Skeletal muscle satellite cell (primary cell): Measurements from ENCODE around the gene IL17REL.

Experiments used
- H3K27me3 ChIP-seq: 2 replicates; pipeline ENCODE4 v1.7.0; 2013; ENCODE audit warnings: low read length; ENCODE audit not compliant: control insufficient read depth, insufficient read depth
- H3K36me3 ChIP-seq: 2 replicates; pipeline ENCODE4 v1.7.0; 2013; ENCODE audit warnings: mild to moderate bottlenecking, control low read depth, low read length; ENCODE audit not compliant: insufficient read depth
- H3K4me1 ChIP-seq: 2 replicates; pipeline ENCODE4 v1.7.0; 2013; ENCODE audit warnings: low read length; ENCODE audit not compliant: control insufficient read depth, insufficient read depth
- H3K4me2 ChIP-seq: 2 replicates; pipeline ENCODE4 v1.7.0; 2013; ENCODE audit warnings: mild to moderate bottlenecking, low read length
- H3K4me3 ChIP-seq: 2 replicates; pipeline ENCODE4 v1.7.0; 2013; ENCODE audit warnings: low read length
- H3K9ac ChIP-seq: 2 replicates; pipeline ENCODE4 v1.7.0; 2013; ENCODE audit warnings: mild to moderate bottlenecking, low read depth, low read length, moderate library complexity
- H3K9me3 ChIP-seq: replicated peaks from 2 replicates; pipeline ENCODE4 v1.7.0; 2013; ENCODE audit warnings: mild to moderate bottlenecking, control low read depth, low read length

Gene IL17REL

GRCh38 chr22:49958366-49958921, 54.1 kb downstream of the IL17REL start:
- H3K9ac ChIP-seq: no peak overlapping the region
- H3K4me1 ChIP-seq: peaks cover 23% of the 10 kb centered on the region
- no peak overlapping the region for H3K4me3 ChIP-seq
- no peaks in the 10 kb centered on the region for H3K9me3 ChIP-seq
- no peaks in the 10 kb centered on the region for H3K27me3 ChIP-seq
- peaks cover 13% of the 10 kb centered on the region for H3K36me3 ChIP-seq
- no peak overlapping the region for H3K4me2 ChIP-seq

DNA sequence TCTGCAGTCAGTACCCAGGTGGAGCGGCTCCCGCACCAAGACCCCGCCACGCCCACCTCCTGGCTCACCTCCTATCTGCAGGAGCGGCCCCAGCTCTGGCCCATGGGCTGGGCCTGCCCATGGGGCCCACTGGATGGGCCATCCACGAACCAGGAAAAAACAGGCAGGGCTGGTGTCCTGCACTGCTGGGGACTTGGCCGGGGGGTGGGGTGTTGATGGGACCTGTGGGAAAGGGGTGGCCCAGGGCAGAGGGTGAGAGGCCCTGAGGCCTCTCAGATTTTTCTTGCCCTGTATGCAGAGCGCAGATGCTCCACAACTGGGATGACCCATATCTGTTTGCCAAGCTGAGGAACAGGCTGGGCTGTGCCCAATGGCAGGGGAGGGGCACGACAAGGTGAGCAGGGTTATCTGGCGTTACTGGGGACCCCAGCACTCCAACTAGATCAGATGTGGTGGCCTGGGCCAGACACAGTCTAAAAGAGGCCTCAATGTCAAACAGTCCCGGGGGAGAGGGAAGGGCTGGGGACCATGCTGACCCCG, 54.7 kb downstream of the IL17REL start:
- no peak overlapping the region for H3K4me2 ChIP-seq
- H3K9ac ChIP-seq: no peak overlapping the region
- H3K4me3 ChIP-seq: no peak overlapping the region
- H3K27me3 ChIP-seq: no peaks in the 10 kb centered on the region
- H3K36me3 ChIP-seq: peaks cover 8% of the 10 kb centered on the region
- no peaks in the 10 kb centered on the region for H3K9me3 ChIP-seq
- peaks cover 19% of the 10 kb centered on the region for H3K4me1 ChIP-seq

GRCh38 chr22:49956914-49957825, 55.4 kb downstream of the IL17REL start:
- Histone ChIP-seq H3K27me3 (no peaks in the 10 kb centered on the region), H3K4me1 (peaks cover 21% of the 10 kb centered on the region), H3K4me3 (no peak overlapping the region), H3K9me3 (no peaks in the 10 kb centered on the region), H3K36me3 (peaks cover 3% of the 10 kb centered on the region), H3K4me2 (no peak overlapping the region), H3K9ac (no peak overlapping the region)

- Histone ChIP-seq H3K4me3 (no peak overlapping the region), H3K27me3 (no peaks in the 10 kb centered on the region)
Measured at GRCh38 chr22:49956418-49956770, 56.2 kb downstream of the IL17REL start.

GRCh38 chr22:49955581-49956417, 56.8 kb downstream of the IL17REL start:
- H3K9me3 ChIP-seq: no peaks in the 10 kb centered on the region
- no peak overlapping the region for H3K9ac ChIP-seq
- H3K4me3 ChIP-seq: no peak overlapping the region
- H3K4me1 ChIP-seq: peaks cover 27% of the 10 kb centered on the region
- no peaks in the 10 kb centered on the region for H3K27me3 ChIP-seq
- H3K36me3 ChIP-seq: no peaks in the 10 kb centered on the region
- no peak overlapping the region for H3K4me2 ChIP-seq

More at GRCh38 chr22:49956418-49956770, 56.2 kb downstream of the IL17REL start:
- peaks cover 27% of the 10 kb centered on the region for H3K4me1 ChIP-seq
- no peaks in the 10 kb centered on the region for H3K9me3 ChIP-seq
- H3K4me2 ChIP-seq: no peak overlapping the region
- no peak overlapping the region for H3K9ac ChIP-seq
- no peaks in the 10 kb centered on the region for H3K36me3 ChIP-seq

DNA sequence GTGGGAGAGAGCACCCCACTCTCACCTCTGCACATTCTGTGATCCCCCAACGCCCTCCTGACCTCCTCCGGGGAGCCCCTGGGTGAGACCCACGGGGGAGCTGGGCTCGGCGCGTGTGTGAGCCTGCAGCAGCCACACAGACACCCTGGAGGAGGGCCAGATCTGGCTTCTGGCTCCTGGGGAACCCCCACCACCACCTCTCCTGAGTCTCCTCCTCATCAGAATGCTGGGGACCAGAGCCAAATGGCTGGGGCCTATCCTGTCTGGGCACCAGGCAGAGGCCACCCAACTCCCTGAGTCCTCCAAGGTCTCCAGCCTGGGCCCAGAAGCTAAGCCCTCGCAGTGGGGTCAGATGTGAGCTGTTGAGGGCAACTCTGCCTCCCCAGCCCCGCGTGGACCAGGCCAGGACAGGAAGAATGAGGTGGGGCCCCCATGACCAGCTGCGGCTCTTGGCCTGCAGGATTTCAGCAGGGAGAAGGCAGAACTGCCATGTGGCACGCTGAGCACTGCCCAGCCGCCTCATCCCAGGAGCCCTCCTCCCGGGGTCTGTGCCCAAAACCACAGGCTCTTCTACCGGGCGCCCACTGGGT, 57.5 kb downstream of the IL17REL start:
- no peak overlapping the region for H3K9ac ChIP-seq

DNA sequence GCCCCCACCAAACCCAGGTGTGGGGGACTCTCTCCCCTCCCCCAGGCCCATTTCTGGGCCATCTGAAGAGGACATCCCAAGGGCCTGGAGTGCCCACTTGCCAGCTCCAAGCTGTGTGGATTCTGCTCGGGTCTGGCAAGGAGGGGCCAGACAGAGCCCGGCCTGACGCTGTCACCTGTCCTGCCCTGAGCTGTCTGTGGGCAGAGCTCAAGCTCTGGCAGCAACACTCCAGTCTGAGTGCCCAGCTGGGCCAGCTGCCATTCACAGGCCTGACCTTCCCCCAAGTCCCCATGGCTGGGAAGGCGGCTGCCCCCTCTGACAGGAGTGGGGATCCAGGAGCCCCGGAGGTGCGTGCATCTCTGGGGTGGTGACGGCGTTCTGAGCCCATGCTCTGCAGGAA, 58.2 kb downstream of the IL17REL start:
- Histone ChIP-seq H3K9me3 (no peaks in the 10 kb centered on the region), H3K4me1 (peaks cover 19% of the 10 kb centered on the region), H3K27me3 (no peaks in the 10 kb centered on the region), H3K4me3 (no peak overlapping the region), H3K9ac (no peak overlapping the region), H3K4me2 (no peak overlapping the region), H3K36me3 (no peaks in the 10 kb centered on the region)

More for the DNA sequence above, 57.5 kb downstream of the IL17REL start:
- H3K27me3 ChIP-seq: no peaks in the 10 kb centered on the region
- peaks cover 26% of the 10 kb centered on the region for H3K4me1 ChIP-seq
- H3K36me3 ChIP-seq: no peaks in the 10 kb centered on the region
- H3K4me3 ChIP-seq: no peak overlapping the region
- no peak overlapping the region for H3K4me2 ChIP-seq
- no peaks in the 10 kb centered on the region for H3K9me3 ChIP-seq

GRCh38 chr22:49953680-49954344, 58.8 kb downstream of the IL17REL start:
- no peaks in the 10 kb centered on the region for H3K9me3 ChIP-seq
- no peak overlapping the region for H3K4me2 ChIP-seq
- H3K9ac ChIP-seq: no peak overlapping the region
- no peak overlapping the region for H3K4me3 ChIP-seq
- H3K27me3 ChIP-seq: no peaks in the 10 kb centered on the region
- no peaks in the 10 kb centered on the region for H3K36me3 ChIP-seq
- peaks cover 18% of the 10 kb centered on the region for H3K4me1 ChIP-seq

DNA sequence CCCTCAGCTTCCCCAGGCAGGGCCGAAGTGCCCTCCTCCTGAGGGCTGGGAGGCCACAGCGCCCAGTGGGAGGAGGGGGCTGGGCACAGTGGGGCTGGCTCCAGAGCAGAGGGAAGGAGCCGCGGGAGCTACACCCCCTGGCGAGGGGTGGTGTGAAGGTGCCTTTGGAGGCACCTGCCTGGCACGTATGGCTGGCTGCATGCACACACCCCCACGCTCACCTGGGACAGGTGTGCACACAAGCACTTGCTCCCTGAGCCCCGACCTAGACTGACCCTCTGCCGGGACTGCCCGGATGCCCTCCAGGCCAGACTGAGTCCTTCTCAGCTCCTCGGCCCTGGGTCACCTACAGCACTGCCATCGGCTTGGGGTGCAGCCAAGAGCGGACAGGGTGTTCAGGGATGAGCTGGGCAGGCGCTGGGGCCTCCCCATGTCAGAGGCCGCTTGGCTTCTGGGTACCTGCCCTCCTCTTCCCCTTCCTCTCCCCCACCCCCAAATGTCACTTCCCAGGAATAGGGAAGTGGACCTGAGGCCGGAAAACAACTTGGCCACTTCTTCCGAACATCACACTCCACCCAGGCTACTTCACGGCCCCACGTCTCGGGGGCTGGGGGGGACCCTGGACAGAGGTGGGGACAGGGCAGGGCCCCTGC, 59.4 kb downstream of the IL17REL start:
- Histone ChIP-seq H3K36me3 (no peaks in the 10 kb centered on the region), H3K4me3 (no peak overlapping the region), H3K4me2 (no peak overlapping the region), H3K9ac (no peak overlapping the region), H3K4me1 (peaks cover 18% of the 10 kb centered on the region), H3K27me3 (no peaks in the 10 kb centered on the region), H3K9me3 (no peaks in the 10 kb centered on the region)
